Measurements from ENCODE around the gene DIAPH3.

The DIAPH3 gene

DNA sequence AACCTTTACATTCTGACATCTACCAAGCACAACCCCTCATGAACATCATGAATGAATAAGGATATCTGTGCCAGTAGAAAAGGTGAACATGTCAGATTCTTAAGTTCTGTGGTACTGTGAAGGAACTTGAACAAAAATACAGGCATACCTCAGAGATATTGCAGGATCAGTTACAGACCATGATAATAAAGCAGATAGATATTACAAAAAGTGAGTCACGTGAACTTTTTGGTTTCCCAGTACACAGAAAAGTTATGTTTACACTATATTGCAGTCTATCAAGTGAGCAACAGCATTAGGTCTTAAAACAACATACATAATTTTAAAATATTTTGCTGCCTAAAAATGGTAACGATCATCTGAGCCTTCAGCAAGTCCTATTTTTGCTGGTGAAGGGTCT is 101.2 kb downstream of the DIAPH3 start:
- Histone ChIP-seq H3K4me1 (ENCODE audit: control insufficient read depth, insufficient read depth, low read length) (no peaks in the 10 kb centered on the region), H3K27ac (ENCODE audit: extremely low read depth, low read depth, low read length) (no peak overlapping the region), H3K4me3 (ENCODE audit: low read depth, low read length) (no peak overlapping the region), H3K9me3 (ENCODE audit: control insufficient read depth, insufficient read depth, low read depth, low read length) (no peaks in the 10 kb centered on the region), H3K36me3 (ENCODE audit: control insufficient read depth in 2 of 2, insufficient read depth in 1 of 2, low read length in 2 of 2) (no peaks in the 10 kb centered on the region)
- CTCF ChIA-PET = no interaction called here
- POLR2A ChIA-PET = no interaction called here
- TF ChIP-seq BCL11B (tag by site-specific recombination; IDR thresholded peaks at IDR 0.05; ENCODE audit: low read depth) (no peak), ZNF248 (tag by site-specific recombination; IDR thresholded peaks at IDR 0.05) (no peak), ZNF146 (tag by site-specific recombination; IDR thresholded peaks at IDR 0.05) (no peak), PRDM1 (tag by site-specific recombination; IDR thresholded peaks at IDR 0.05) (no peak), ZNF629 (tag by site-specific recombination; IDR thresholded peaks at IDR 0.05) (no peak), ZNF16 (tag by site-specific recombination; IDR thresholded peaks at IDR 0.05; ENCODE audit: low read depth) (no peak), ZNF174 (tag by site-specific recombination; IDR thresholded peaks at IDR 0.05) (no peak), ZNF529 (tag by site-specific recombination; IDR thresholded peaks at IDR 0.05; ENCODE audit: insufficient replicate concordance) (no peak), ZNF214 (tag by site-specific recombination; IDR thresholded peaks at IDR 0.05; ENCODE audit: borderline replicate concordance) (no peak), ZNF623 (tag by site-specific recombination; IDR thresholded peaks at IDR 0.05) (no peak), ZNF48 (tag by site-specific recombination; IDR thresholded peaks at IDR 0.05) (no peak), ZBTB1 (tag by site-specific recombination; IDR thresholded peaks at IDR 0.05) (no peak)
- TF ChIP-seq, protein P1, sequence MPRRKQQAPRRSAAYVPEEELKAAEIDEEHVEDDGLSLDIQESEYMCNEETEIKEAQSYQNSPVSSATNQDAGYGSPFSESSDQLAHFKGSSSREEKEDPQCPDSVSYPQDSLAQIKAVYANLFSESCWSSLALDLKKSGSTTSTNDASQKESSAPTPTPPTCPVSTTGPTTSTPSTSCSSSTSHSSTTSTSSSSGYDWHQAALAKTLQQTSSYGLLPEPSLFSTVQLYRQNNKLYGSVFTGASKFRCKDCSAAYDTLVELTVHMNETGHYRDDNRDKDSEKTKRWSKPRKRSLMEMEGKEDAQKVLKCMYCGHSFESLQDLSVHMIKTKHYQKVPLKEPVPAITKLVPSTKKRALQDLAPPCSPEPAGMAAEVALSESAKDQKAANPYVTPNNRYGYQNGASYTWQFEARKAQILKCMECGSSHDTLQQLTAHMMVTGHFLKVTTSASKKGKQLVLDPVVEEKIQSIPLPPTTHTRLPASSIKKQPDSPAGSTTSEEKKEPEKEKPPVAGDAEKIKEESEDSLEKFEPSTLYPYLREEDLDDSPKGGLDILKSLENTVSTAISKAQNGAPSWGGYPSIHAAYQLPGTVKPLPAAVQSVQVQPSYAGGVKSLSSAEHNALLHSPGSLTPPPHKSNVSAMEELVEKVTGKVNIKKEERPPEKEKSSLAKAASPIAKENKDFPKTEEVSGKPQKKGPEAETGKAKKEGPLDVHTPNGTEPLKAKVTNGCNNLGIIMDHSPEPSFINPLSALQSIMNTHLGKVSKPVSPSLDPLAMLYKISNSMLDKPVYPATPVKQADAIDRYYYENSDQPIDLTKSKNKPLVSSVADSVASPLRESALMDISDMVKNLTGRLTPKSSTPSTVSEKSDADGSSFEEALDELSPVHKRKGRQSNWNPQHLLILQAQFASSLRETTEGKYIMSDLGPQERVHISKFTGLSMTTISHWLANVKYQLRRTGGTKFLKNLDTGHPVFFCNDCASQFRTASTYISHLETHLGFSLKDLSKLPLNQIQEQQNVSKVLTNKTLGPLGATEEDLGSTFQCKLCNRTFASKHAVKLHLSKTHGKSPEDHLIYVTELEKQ (tag by site-specific recombination; IDR thresholded peaks at IDR 0.05; ENCODE audit: borderline replicate concordance) = no peak
- TF ChIP-seq, protein P2, sequence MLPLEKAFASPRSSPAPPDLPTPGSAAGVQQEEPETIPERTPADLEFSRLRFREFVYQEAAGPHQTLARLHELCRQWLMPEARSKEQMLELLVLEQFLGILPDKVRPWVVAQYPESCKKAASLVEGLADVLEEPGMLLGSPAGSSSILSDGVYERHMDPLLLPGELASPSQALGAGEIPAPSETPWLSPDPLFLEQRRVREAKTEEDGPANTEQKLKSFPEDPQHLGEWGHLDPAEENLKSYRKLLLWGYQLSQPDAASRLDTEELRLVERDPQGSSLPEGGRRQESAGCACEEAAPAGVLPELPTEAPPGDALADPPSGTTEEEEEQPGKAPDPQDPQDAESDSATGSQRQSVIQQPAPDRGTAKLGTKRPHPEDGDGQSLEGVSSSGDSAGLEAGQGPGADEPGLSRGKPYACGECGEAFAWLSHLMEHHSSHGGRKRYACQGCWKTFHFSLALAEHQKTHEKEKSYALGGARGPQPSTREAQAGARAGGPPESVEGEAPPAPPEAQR (tag by site-specific recombination; IDR thresholded peaks at IDR 0.05) = no peak
- TF ChIP-seq, protein P3, sequence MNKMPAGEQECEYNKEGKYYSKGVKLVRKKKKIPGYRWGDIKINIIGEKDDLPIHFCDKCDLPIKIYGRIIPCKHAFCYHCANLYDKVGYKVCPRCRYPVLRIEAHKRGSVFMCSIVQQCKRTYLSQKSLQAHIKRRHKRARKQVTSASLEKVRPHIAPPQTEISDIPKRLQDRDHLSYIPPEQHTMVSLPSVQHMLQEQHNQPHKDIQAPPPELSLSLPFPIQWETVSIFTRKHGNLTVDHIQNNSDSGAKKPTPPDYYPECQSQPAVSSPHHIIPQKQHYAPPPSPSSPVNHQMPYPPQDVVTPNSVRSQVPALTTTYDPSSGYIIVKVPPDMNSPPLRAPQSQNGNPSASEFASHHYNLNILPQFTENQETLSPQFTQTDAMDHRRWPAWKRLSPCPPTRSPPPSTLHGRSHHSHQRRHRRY (tag by site-specific recombination; IDR thresholded peaks at IDR 0.05) = no peak
- TF ChIP-seq, protein P4, sequence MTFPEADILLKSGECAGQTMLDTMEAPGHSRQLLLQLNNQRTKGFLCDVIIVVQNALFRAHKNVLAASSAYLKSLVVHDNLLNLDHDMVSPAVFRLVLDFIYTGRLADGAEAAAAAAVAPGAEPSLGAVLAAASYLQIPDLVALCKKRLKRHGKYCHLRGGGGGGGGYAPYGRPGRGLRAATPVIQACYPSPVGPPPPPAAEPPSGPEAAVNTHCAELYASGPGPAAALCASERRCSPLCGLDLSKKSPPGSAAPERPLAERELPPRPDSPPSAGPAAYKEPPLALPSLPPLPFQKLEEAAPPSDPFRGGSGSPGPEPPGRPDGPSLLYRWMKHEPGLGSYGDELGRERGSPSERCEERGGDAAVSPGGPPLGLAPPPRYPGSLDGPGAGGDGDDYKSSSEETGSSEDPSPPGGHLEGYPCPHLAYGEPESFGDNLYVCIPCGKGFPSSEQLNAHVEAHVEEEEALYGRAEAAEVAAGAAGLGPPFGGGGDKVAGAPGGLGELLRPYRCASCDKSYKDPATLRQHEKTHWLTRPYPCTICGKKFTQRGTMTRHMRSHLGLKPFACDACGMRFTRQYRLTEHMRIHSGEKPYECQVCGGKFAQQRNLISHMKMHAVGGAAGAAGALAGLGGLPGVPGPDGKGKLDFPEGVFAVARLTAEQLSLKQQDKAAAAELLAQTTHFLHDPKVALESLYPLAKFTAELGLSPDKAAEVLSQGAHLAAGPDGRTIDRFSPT (tag by site-specific recombination; IDR thresholded peaks at IDR 0.05) = no peak
- TF ChIP-seq, protein P5, sequence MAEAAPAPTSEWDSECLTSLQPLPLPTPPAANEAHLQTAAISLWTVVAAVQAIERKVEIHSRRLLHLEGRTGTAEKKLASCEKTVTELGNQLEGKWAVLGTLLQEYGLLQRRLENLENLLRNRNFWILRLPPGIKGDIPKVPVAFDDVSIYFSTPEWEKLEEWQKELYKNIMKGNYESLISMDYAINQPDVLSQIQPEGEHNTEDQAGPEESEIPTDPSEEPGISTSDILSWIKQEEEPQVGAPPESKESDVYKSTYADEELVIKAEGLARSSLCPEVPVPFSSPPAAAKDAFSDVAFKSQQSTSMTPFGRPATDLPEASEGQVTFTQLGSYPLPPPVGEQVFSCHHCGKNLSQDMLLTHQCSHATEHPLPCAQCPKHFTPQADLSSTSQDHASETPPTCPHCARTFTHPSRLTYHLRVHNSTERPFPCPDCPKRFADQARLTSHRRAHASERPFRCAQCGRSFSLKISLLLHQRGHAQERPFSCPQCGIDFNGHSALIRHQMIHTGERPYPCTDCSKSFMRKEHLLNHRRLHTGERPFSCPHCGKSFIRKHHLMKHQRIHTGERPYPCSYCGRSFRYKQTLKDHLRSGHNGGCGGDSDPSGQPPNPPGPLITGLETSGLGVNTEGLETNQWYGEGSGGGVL (tag by site-specific recombination; IDR thresholded peaks at IDR 0.05) = no peak
